ENCODE measurements around the gene PTH1R.
A peak's percentile ranks its signal among the peaks of the same experiment; 100 is the strongest.

DNA sequence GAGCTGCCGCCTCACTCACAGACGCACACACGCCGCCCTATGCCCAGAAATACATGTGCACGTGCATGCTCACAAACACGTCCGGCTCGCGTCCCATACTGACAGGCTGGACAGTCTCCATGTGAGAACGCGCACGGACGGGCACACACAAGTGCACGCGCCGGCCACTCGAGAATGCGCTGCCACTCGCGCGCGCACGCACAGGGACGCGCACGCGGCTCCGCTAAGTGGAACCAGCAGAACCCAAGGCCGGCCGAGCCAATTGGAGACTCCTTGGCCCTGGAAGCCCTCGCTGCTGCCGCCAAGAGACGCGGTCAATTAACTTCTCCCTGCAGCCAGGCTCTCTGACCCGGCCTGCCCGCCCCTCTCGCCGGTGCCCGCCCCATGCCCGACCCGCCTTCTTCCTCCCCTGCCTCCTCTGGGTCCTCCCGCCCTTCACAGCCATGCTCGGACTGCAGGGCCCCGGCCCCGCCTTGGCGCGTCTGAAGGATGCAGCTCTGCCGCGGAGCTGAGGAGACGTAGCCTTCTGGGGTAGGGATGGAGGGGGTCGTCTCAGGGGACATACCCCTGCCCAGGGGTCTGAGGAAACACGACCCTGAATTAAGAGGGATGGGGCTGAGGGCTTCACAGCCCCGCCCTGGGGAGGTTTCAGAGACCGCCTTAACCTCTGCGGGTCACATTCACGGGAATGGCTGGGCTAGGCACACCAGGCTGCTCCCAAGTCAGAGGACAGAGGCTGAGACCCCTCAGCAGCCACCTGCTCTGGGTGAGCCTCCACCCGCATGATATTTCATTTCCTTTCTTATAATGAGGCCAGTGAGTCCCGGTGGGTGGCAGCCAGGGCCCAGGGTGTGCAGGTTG lies 15.0 kb downstream of the PTH1R start:
- no peak for TF ChIP-seq POLR2A (IDR thresholded peaks at IDR 0.05)
- TF ChIP-seq, protein P1, sequence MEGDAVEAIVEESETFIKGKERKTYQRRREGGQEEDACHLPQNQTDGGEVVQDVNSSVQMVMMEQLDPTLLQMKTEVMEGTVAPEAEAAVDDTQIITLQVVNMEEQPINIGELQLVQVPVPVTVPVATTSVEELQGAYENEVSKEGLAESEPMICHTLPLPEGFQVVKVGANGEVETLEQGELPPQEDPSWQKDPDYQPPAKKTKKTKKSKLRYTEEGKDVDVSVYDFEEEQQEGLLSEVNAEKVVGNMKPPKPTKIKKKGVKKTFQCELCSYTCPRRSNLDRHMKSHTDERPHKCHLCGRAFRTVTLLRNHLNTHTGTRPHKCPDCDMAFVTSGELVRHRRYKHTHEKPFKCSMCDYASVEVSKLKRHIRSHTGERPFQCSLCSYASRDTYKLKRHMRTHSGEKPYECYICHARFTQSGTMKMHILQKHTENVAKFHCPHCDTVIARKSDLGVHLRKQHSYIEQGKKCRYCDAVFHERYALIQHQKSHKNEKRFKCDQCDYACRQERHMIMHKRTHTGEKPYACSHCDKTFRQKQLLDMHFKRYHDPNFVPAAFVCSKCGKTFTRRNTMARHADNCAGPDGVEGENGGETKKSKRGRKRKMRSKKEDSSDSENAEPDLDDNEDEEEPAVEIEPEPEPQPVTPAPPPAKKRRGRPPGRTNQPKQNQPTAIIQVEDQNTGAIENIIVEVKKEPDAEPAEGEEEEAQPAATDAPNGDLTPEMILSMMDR (IDR thresholded peaks at IDR 0.05): peak in 2 of 6 experiments; percentile 7 to 35

Data from upper lobe of left lung (tissue), 4 donors.